ENCODE measurements around the gene CLDN4. TPM values are rescaled to one million over a fixed set of nuclear protein-coding genes. Genes with fewer than 3 reads are reported as not detected.

The CLDN4 gene
- total and polyA plus RNA-seq, 9 of the 15 experiments (the other 6 are each of a cell fraction or from before 2014, with no cell fraction given) = 0.05 to 0.60 (median 0.06) TPM; not detected in 3

GRCh38 chr7:73829921-73830680 is 695 bp upstream of the CLDN4 start:
- WGBS (ENCODE audit: insufficient coverage, low coverage, missing lambda C conversion rate) = 44% methylated on average over 13 of the region's 13 CpGs
- H3K27me3 ChIP-seq (ENCODE audit: control insufficient read depth in 2 of 2, insufficient read depth in 2 of 2, low read length in 2 of 2) = no peaks in the 10 kb centered on the region
- CTCF ChIA-PET (ENCODE audit: low intra/inter-chr PET ratio) = no interaction called here
- no peak overlapping the region; a peak in 1 of 4 replicates for H3K9ac ChIP-seq (ENCODE audit: insufficient read depth in 1 of 2, low read depth in 2 of 2, low read length in 2 of 2)
- no peak for TF ChIP-seq FOXA1 (IDR thresholded peaks at IDR 0.05; ENCODE audit: borderline replicate concordance)
- no peak for TF ChIP-seq ERF (CRISPR knock-in tag; IDR thresholded peaks at IDR 0.05)
- TF ChIP-seq ZNF263 (CRISPR knock-in tag; IDR thresholded peaks at IDR 0.05; ENCODE audit: borderline replicate concordance) = no peak
- peak in 2 of 3 experiments; percentile 2 to 16; a peak in 1 of 6 replicates for TF ChIP-seq CTCF (IDR thresholded peaks at IDR 0.05 in 2 of 3, conservative IDR thresholded peaks at IDR 0.05 in 1 of 3; ENCODE audit: insufficient read depth in 2 of 3, low read depth in 1 of 3, low read length in 3 of 3)
- no peak for TF ChIP-seq PBX2 (CRISPR knock-in tag; IDR thresholded peaks at IDR 0.05; ENCODE audit: low read depth)
- no peak for TF ChIP-seq PBX2 (tag; conservative IDR thresholded peaks at IDR 0.05; ENCODE audit: low read depth)
- TF ChIP-seq ZSCAN32 (CRISPR knock-in tag; IDR thresholded peaks at IDR 0.05) = no peak
- no peak for TF ChIP-seq PHB (CRISPR knock-in tag; IDR thresholded peaks at IDR 0.05)
- TF ChIP-seq ZNF232 (CRISPR knock-in tag; IDR thresholded peaks at IDR 0.05) = 0 out of 2 replicates have a peak, but pooled peaks have one; percentile 32
- TF ChIP-seq NEUROD1 (IDR thresholded peaks at IDR 0.05; ENCODE audit: borderline replicate concordance, low read depth, low read length, partially characterized antibody) = no peak
- TF ChIP-seq, protein P1, sequence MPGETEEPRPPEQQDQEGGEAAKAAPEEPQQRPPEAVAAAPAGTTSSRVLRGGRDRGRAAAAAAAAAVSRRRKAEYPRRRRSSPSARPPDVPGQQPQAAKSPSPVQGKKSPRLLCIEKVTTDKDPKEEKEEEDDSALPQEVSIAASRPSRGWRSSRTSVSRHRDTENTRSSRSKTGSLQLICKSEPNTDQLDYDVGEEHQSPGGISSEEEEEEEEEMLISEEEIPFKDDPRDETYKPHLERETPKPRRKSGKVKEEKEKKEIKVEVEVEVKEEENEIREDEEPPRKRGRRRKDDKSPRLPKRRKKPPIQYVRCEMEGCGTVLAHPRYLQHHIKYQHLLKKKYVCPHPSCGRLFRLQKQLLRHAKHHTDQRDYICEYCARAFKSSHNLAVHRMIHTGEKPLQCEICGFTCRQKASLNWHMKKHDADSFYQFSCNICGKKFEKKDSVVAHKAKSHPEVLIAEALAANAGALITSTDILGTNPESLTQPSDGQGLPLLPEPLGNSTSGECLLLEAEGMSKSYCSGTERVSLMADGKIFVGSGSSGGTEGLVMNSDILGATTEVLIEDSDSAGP (CRISPR knock-in tag; IDR thresholded peaks at IDR 0.05) = no peak
- H4K20me1 ChIP-seq (replicated peaks; ENCODE audit: control insufficient read depth, insufficient read depth, low read length) = no peaks in the 10 kb centered on the region
- in situ Hi-C loops (cut with MboI) = no loop called here
- no peak for DNase-seq (ENCODE audit: extremely low read depth in 1 of 4, low spot score in 3 of 4)
- H3K27ac ChIP-seq (ENCODE audit: extremely low read depth, low read depth, low read length) = no peak overlapping the region
- POLR2A ChIA-PET = interaction anchor here (0.7 to 1.2 kb wide), 3 partner anchors 21 to 33 kb away, joined by 3 to 5 read pairs (median 4); no protein-coding TSS in a partner anchor
- ATAC-seq = no peak
- FAIRE-seq = no peak
- no TSS peak for BruUV-seq (replicated peaks)
- intact Hi-C loops (cut with micrococcal nuclease) = no loop called here
- no peaks in the 10 kb centered on the region for H3K79me2 ChIP-seq (ENCODE audit: control insufficient read depth, insufficient read depth, low read length)
- no peaks in the 10 kb centered on the region for H3K36me3 ChIP-seq (ENCODE audit: control insufficient read depth, insufficient read depth, low read length)
- no peak overlapping the region for H3K4me2 ChIP-seq (ENCODE audit: insufficient read depth, low read length)
- no peaks in the 10 kb centered on the region for H3K9me1 ChIP-seq (ENCODE audit: control insufficient read depth, insufficient read depth, low read length)
- no peak overlapping the region for H2AFZ ChIP-seq (ENCODE audit: low read depth, low read length)
- H3K9me3 ChIP-seq (replicated peaks; ENCODE audit: control insufficient read depth, insufficient read depth, low read depth, low read length) = no peaks in the 10 kb centered on the region
- H3K4me3 ChIP-seq = no peak overlapping the region
- peaks cover 23 to 45% of the 10 kb centered on the region in 2 experiments for H3K4me1 ChIP-seq (replicated peaks in 1 of 2; ENCODE audit: control insufficient read depth in 2 of 2, insufficient read depth in 2 of 2, low read length in 2 of 2)

All from K562 (cell line).